BLaER1 (cell line): Measurements from ENCODE around the gene GMPR.

Experiments used
- H3K27ac ChIP-seq: shearing (Covaris generic); formaldehyde crosslinking; 2 replicates; pipeline ENCODE4 v1.8.1; 2022
- H3K27me3 ChIP-seq: shearing (Covaris generic); formaldehyde crosslinking; 2 replicates; pipeline ENCODE4 v1.8.1; 2022
- H3K36me3 ChIP-seq: shearing (Covaris generic); formaldehyde crosslinking; 2 replicates; pipeline ENCODE4 v1.8.1; 2022
- H3K4me1 ChIP-seq: shearing (Covaris generic); formaldehyde crosslinking; 2 replicates; pipeline ENCODE4 v1.8.1; 2022
- H3K4me2 ChIP-seq: shearing (Covaris generic); formaldehyde crosslinking; 2 replicates; pipeline ENCODE4 v1.8.1; 2022
- H3K4me3 ChIP-seq: shearing (Covaris generic); formaldehyde crosslinking; 2 replicates; pipeline ENCODE4 v1.8.1; 2022
- H3K9ac ChIP-seq: shearing (Covaris generic); formaldehyde crosslinking; 2 replicates; pipeline ENCODE4 v1.8.1; 2022
- H3K9me3 ChIP-seq: shearing (Covaris generic); formaldehyde crosslinking; 2 replicates; pipeline ENCODE4 v1.8.1; 2022
- H4K20me1 ChIP-seq: shearing (Covaris generic); formaldehyde crosslinking; 2 replicates; pipeline ENCODE4 v1.8.1; 2022
- Cebpa-rat ChIP-seq: shearing (Covaris generic); IDR thresholded peaks from 2 replicates; pipeline ENCODE4 v1.8.1; 2022

The GMPR gene

GRCh38 chr6:16337295-16337975 is 99.0 kb downstream of the GMPR start:
- H3K9ac ChIP-seq, result no peak overlapping the region

GRCh38 chr6:16338577-16339264 is 100.3 kb downstream of the GMPR start:
- no peaks in the 10 kb centered on the region for H3K27me3 ChIP-seq
- TF ChIP-seq Cebpa-rat, result no peak
- no peak overlapping the region for H3K4me2 ChIP-seq
- 0 out of 2 replicates have a peak, but pooled peaks cover 4% of the 10 kb centered on the region for H3K4me1 ChIP-seq
- H3K36me3 ChIP-seq, result no peaks in the 10 kb centered on the region
- H3K4me3 ChIP-seq, result no peak overlapping the region
- H4K20me1 ChIP-seq, result no peaks in the 10 kb centered on the region
- H3K9me3 ChIP-seq, result no peaks in the 10 kb centered on the region
- H3K27ac ChIP-seq, result no peak overlapping the region
- H3K9ac ChIP-seq, result no peak overlapping the region

More at GRCh38 chr6:16337295-16337975, 99.0 kb downstream of the GMPR start:
- Histone ChIP-seq H3K36me3 (no peaks in the 10 kb centered on the region), H3K27ac (no peak overlapping the region), H3K4me3 (no peak overlapping the region), H3K4me1 (peaks cover 10% of the 10 kb centered on the region), H3K4me2 (no peak overlapping the region), H4K20me1 (no peaks in the 10 kb centered on the region), H3K27me3 (no peaks in the 10 kb centered on the region), H3K9me3 (no peaks in the 10 kb centered on the region)
- TF ChIP-seq Cebpa-rat, result no peak

- TF ChIP-seq Cebpa-rat, result no peak
- Histone ChIP-seq H4K20me1 (no peaks in the 10 kb centered on the region), H3K9ac (no peak overlapping the region), H3K36me3 (no peaks in the 10 kb centered on the region), H3K27me3 (no peaks in the 10 kb centered on the region), H3K4me3 (no peak overlapping the region), H3K4me2 (no peak overlapping the region), H3K9me3 (no peaks in the 10 kb centered on the region), H3K27ac (no peak overlapping the region), H3K4me1 (0 out of 2 replicates have a peak, but pooled peaks cover 4% of the 10 kb centered on the region)
These were observed 100.8 kb downstream of the GMPR start for GRCh38 chr6:16339265-16339587.

GRCh38 chr6:16343593-16343992 is 105.2 kb downstream of the GMPR start:
- H3K9ac ChIP-seq, result no peak overlapping the region
- H3K27me3 ChIP-seq, result no peaks in the 10 kb centered on the region
- no peak overlapping the region for H3K4me2 ChIP-seq
- TF ChIP-seq Cebpa-rat, result no peak
- no peaks in the 10 kb centered on the region for H3K4me1 ChIP-seq
- H3K4me3 ChIP-seq, result no peak overlapping the region
- no peaks in the 10 kb centered on the region for H3K36me3 ChIP-seq
- H3K9me3 ChIP-seq, result no peaks in the 10 kb centered on the region
- no peak overlapping the region for H3K27ac ChIP-seq
- no peaks in the 10 kb centered on the region for H4K20me1 ChIP-seq

GRCh38 chr6:16344756-16345155 is 106.4 kb downstream of the GMPR start:
- H3K9me3 ChIP-seq, result no peaks in the 10 kb centered on the region
- no peaks in the 10 kb centered on the region for H3K36me3 ChIP-seq
- no peak overlapping the region for H3K27ac ChIP-seq
- H3K9ac ChIP-seq, result no peak overlapping the region
- no peak for TF ChIP-seq Cebpa-rat
- no peak overlapping the region for H3K4me2 ChIP-seq
- H4K20me1 ChIP-seq, result no peaks in the 10 kb centered on the region
- H3K4me3 ChIP-seq, result no peak overlapping the region
- no peaks in the 10 kb centered on the region for H3K4me1 ChIP-seq
- H3K27me3 ChIP-seq, result no peaks in the 10 kb centered on the region
